Type B pancreatic cell (in vitro differentiated cells): ENCODE data around the gene NAXE. TPM values are rescaled to one million over a fixed set of nuclear protein-coding genes. Genes with fewer than 3 reads are reported as not detected.
"Not testable (repeated sequence)": the region's sequence is repeated elsewhere in the genome, so short reads cannot be mapped to it uniquely, and the experiment has no call there.

ENCODE experiments used
- DNase-seq: peaks from one replicate; pipeline ENCODE4 v3.0.0; 2021; ENCODE audit warnings: mixed read lengths; ENCODE audit not compliant: unreplicated experiment; ENCODE audit errors: extremely low spot score
- H3K27ac Mint-ChIP-seq: 2 replicates; pipeline ENCODE4 v1.8.0; 2021; ENCODE audit warnings: mild to moderate bottlenecking, mixed read lengths
- H3K27me3 Mint-ChIP-seq: 2 replicates; pipeline ENCODE4 v1.8.0; 2021; ENCODE audit warnings: mixed read lengths
- H3K36me3 Mint-ChIP-seq: 2 replicates; pipeline ENCODE4 v1.8.0; 2021; ENCODE audit warnings: mixed read lengths
- H3K4me1 Mint-ChIP-seq: one replicate; pipeline ENCODE4 v1.8.0; 2021; ENCODE audit warnings: mixed read lengths; ENCODE audit not compliant: unreplicated experiment
- H3K4me3 Mint-ChIP-seq: 2 replicates; pipeline ENCODE4 v1.8.0; 2021; ENCODE audit warnings: mild to moderate bottlenecking, mixed read lengths
- H3K9me3 Mint-ChIP-seq: 2 replicates; pipeline ENCODE4 v1.8.0; 2021; ENCODE audit warnings: mixed read lengths
- CTCF ChIP-seq: fragments of 200-600 bp; sonication (generic); conservative IDR thresholded peaks from 2 replicates; pipeline ENCODE4 v1.5.0; 2021; ENCODE audit warnings: antibody characterized with exemption, mild to moderate bottlenecking
- total RNA-seq: library from RNA; stranded (reverse); gene quantifications from 2 replicates; pipeline ENCODE4 v1.2.1, GENCODE V29; 2021; ENCODE audit warnings: low replicate concordance

Gene NAXE
- total RNA-seq, 1 donor from 2014 or later: 98.4 TPM

GRCh38 chr1:156626079-156626438 lies 34.5 kb downstream of the NAXE start:
- Mint-ChIP-seq H3K9me3 (no peaks in the 10 kb centered on the region), H3K27me3 (peaks cover 80% of the 10 kb centered on the region), H3K4me1 (peaks cover 8% of the 10 kb centered on the region), H3K4me3 (peak overlapping the region; percentile 86), H3K27ac (no peak overlapping the region), H3K36me3 (no peaks in the 10 kb centered on the region)
- no peak for DNase-seq
- TF ChIP-seq CTCF: peak; percentile 31

- H3K36me3 Mint-ChIP-seq: no peaks in the 10 kb centered on the region
- peak; percentile 80 for TF ChIP-seq CTCF
- H3K9me3 Mint-ChIP-seq: no peaks in the 10 kb centered on the region
- peaks cover 79% of the 10 kb centered on the region for H3K27me3 Mint-ChIP-seq
- DNase-seq: no peak
- H3K4me3 Mint-ChIP-seq: no peak overlapping the region
- H3K27ac Mint-ChIP-seq: no peak overlapping the region
- peaks cover 8% of the 10 kb centered on the region for H3K4me1 Mint-ChIP-seq
Measured at GRCh38 chr1:156627313-156627880, 35.8 kb downstream of the NAXE start.

- H3K9me3 Mint-ChIP-seq: no peaks in the 10 kb centered on the region
Measured at GRCh38 chr1:156629823-156630449, 38.4 kb downstream of the NAXE start.

DNA sequence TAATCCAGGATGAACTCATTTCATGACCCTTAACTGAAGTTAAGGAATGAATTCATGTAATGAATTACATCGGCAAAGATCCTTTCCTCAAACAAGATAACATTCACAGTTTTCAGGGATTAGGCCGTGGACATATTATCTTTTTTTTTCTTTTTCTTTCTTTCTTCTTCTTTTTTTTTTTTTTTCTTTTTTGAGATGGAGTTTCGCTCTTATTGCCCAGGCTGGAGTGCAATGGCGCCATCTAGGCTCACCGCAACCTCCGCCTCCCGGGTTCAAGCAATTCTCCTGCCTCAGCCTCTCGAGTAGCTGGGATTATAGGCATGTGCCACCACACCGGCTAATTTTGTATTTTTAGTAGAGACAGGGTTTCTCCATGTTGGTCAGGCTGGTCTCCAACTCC lies 39.6 kb downstream of the NAXE start:
- peaks cover 87% of the 10 kb centered on the region for H3K27me3 Mint-ChIP-seq
- not testable (repeated sequence) for DNase-seq, H3K36me3 Mint-ChIP-seq, H3K9me3 Mint-ChIP-seq, H3K4me1 Mint-ChIP-seq, H3K4me3 Mint-ChIP-seq, H3K27ac Mint-ChIP-seq

More at GRCh38 chr1:156629823-156630449, 38.4 kb downstream of the NAXE start:
- Mint-ChIP-seq H3K4me1 (peaks cover 8% of the 10 kb centered on the region), H3K36me3 (no peaks in the 10 kb centered on the region), H3K4me3 (no peak overlapping the region), H3K27ac (no peak overlapping the region), H3K27me3 (peaks cover 88% of the 10 kb centered on the region)
- no peak for DNase-seq
- TF ChIP-seq CTCF: no peak

DNA sequence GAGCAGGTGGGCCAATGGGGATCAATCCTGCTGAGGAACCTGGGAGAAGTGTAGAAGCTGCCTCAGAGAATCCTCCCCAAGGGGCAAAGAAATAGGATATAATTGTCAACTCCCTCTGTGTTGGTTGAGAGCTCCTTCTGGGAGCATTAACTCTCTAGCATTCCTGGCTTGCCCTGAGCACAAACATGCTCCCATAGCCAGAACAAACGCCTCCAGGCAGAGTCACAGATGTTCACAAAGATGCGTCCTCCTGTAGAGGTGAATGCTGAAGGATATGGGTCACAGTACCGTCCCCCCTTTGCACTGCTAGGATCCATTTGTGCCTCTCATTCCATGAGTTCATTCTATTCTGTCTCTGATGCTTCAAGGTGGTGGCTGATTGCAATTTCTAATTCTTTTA lies 40.8 kb downstream of the NAXE start:
- Mint-ChIP-seq H3K4me3 (no peak overlapping the region), H3K27ac (no peak overlapping the region)
- TF ChIP-seq CTCF: no peak

GRCh38 chr1:156638189-156638985 lies 46.8 kb downstream of the NAXE start:
- TF ChIP-seq CTCF: no peak
- Mint-ChIP-seq H3K9me3 (no peaks in the 10 kb centered on the region), H3K4me3 (no peak overlapping the region), H3K4me1 (peaks cover 5% of the 10 kb centered on the region), H3K36me3 (no peaks in the 10 kb centered on the region), H3K27ac (no peak overlapping the region), H3K27me3 (peaks cover 89% of the 10 kb centered on the region)
- no peak for DNase-seq

More for the DNA sequence above, 40.8 kb downstream of the NAXE start:
- peaks cover 85% of the 10 kb centered on the region for H3K27me3 Mint-ChIP-seq
- no peaks in the 10 kb centered on the region for H3K4me1 Mint-ChIP-seq
- DNase-seq: no peak
- no peaks in the 10 kb centered on the region for H3K36me3 Mint-ChIP-seq
- H3K9me3 Mint-ChIP-seq: no peaks in the 10 kb centered on the region
